A673 (cell line): ENCODE results near the gene MAMDC2. TPM values are rescaled to one million over a fixed set of nuclear protein-coding genes. Genes with fewer than 3 reads are reported as not detected.

ENCODE experiments used
- BruUV-seq: library from RNA; stranded (reverse); fragments of 400-500 nt; replicated peaks from 2 replicates; lab custom pipeline; 2021; lab: Mats Ljungman, UMichigan
- CTCF ChIA-PET: fragments of 300-600 bp; sonication (Branson Sonifier 250); formaldehyde crosslinking; loops from one replicate; lab custom pipeline; 2022; ENCODE audit warnings: antibody characterized with exemption; lab: Charles Lee
- POLR2A ChIA-PET: fragments of 300-600 bp; sonication (Branson Sonifier 250); formaldehyde crosslinking; loops from one replicate; lab custom pipeline; 2022; ENCODE audit warnings: antibody characterized with exemption; ENCODE audit not compliant: low non-redundant PET; lab: Charles Lee
- DNase-seq: peaks from one replicate; pipeline ENCODE4 v3.0.0-alpha.2; 2015; ENCODE audit warnings: low spot score
- H3K27ac ChIP-seq: fragments of 200-600 bp; sonication (generic); 2 replicates; pipeline ENCODE4 v1.5.1; 2016; ENCODE audit warnings: mixed run types, low read depth, mild to moderate bottlenecking, mixed read lengths, antibody characterized with exemption, low read length; ENCODE audit not compliant: poor library complexity, severe bottlenecking
- H3K27me3 ChIP-seq: fragments of 200-600 bp; sonication (generic); replicated peaks from 2 replicates; pipeline ENCODE4 v1.6.1; 2017; ENCODE audit warnings: mixed run types, low read depth, mild to moderate bottlenecking, mixed read lengths, antibody characterized with exemption, low read length; ENCODE audit not compliant: insufficient read depth, poor library complexity
- H3K36me3 ChIP-seq: fragments of 200-600 bp; sonication (generic); 2 replicates; pipeline ENCODE4 v1.6.1; 2016; ENCODE audit warnings: mixed run types, mild to moderate bottlenecking, mixed read lengths, antibody characterized with exemption, low read length; ENCODE audit not compliant: insufficient read depth, poor library complexity, severe bottlenecking
- H3K4me1 ChIP-seq: fragments of 200-600 bp; sonication (generic); 2 replicates; pipeline ENCODE4 v1.6.1; 2017; ENCODE audit warnings: mixed run types, mild to moderate bottlenecking, mixed read lengths, antibody characterized with exemption, low read length; ENCODE audit not compliant: insufficient read depth, poor library complexity, severe bottlenecking
- H3K4me3 ChIP-seq: fragments of 200-600 bp; sonication (generic); 2 replicates; pipeline ENCODE4 v1.5.1; 2016; ENCODE audit warnings: low read depth, mixed run types, mild to moderate bottlenecking, mixed read lengths, low read length; ENCODE audit not compliant: poor library complexity, severe bottlenecking
- H3K9me3 ChIP-seq: fragments of 200-600 bp; sonication (generic); 2 replicates; pipeline ENCODE4 v1.6.1; 2016; ENCODE audit warnings: mixed run types, low read depth, mild to moderate bottlenecking, mixed read lengths, antibody characterized with exemption, low read length; ENCODE audit not compliant: poor library complexity, severe bottlenecking
- CTCF ChIP-seq: fragments of 300-800, 200-600 bp; sonication (generic); conservative IDR thresholded peaks from 2 replicates; pipeline ENCODE4 v1.5.1; 2017; ENCODE audit warnings: low read depth, mild to moderate bottlenecking, antibody characterized with exemption, low read length, moderate library complexity, mixed read lengths
- EZH2 ChIP-seq: fragments of 200-600 bp; sonication (generic); IDR thresholded peaks from 2 replicates; pipeline ENCODE4 v1.6.1; 2017; ENCODE audit warnings: borderline replicate concordance, low read depth, mild to moderate bottlenecking, mixed read lengths, antibody characterized with exemption, low read length; ENCODE audit not compliant: poor library complexity, severe bottlenecking
- intact Hi-C: fragments of 100-400 bp; cut with micrococcal nuclease; formaldehyde crosslinking; loops from one replicate; pipeline ENCODE4 v1.10.0; 2022; ENCODE audit not compliant: unreplicated experiment
- total RNA-seq: library from RNA; stranded (reverse); gene quantifications from 2 replicates; pipeline ENCODE4 v1.2.3, GENCODE V29; 2021

Gene MAMDC2
- total RNA-seq, 1 experiment from 2014 or later: not detected

GRCh38 chr9:70159630-70160029, 116.0 kb downstream of the MAMDC2 start:
- Histone ChIP-seq H3K27ac (no peak overlapping the region), H3K27me3 (peaks cover 10% of the 10 kb centered on the region), H3K36me3 (no peaks in the 10 kb centered on the region), H3K4me3 (no peak overlapping the region), H3K4me1 (peaks cover 4% of the 10 kb centered on the region), H3K9me3 (no peaks in the 10 kb centered on the region)
- intact Hi-C loops: no loop called here
- CTCF ChIA-PET: no interaction called here
- TF ChIP-seq EZH2 (no peak), CTCF (no peak)
- POLR2A ChIA-PET: interaction anchor here (0.7 kb wide), 1 partner anchor 10 kb away, joined by 3 read pairs; no protein-coding TSS in a partner anchor
- no peak for DNase-seq
- BruUV-seq: no TSS peak

GRCh38 chr9:70160686-70161600, 117.3 kb downstream of the MAMDC2 start:
- CTCF ChIA-PET: no interaction called here

GRCh38 chr9:70165006-70165602, 121.5 kb downstream of the MAMDC2 start:
- no peak for DNase-seq
- no TSS peak for BruUV-seq
- ChIA-PET CTCF (no interaction called here), POLR2A (no interaction called here)
- TF ChIP-seq EZH2 (no peak), CTCF (no peak)
- Histone ChIP-seq H3K27me3 (no peaks in the 10 kb centered on the region), H3K4me3 (no peak overlapping the region), H3K4me1 (peaks cover 4% of the 10 kb centered on the region), H3K9me3 (no peaks in the 10 kb centered on the region), H3K27ac (no peak overlapping the region), H3K36me3 (no peaks in the 10 kb centered on the region)
- intact Hi-C loops: no loop called here

More at GRCh38 chr9:70160686-70161600, 117.3 kb downstream of the MAMDC2 start:
- no peaks in the 10 kb centered on the region for H3K36me3 ChIP-seq
- no peaks in the 10 kb centered on the region for H3K9me3 ChIP-seq
- no peak for DNase-seq
- POLR2A ChIA-PET: no interaction called here
- no peak overlapping the region for H3K4me3 ChIP-seq
- peaks cover 2% of the 10 kb centered on the region for H3K27me3 ChIP-seq
- TF ChIP-seq CTCF (no peak), EZH2 (no peak)
- BruUV-seq: no TSS peak
- no peak overlapping the region for H3K27ac ChIP-seq
- intact Hi-C loops: no loop called here
- peaks cover 4% of the 10 kb centered on the region for H3K4me1 ChIP-seq
